Pancreas (tissue), 10 donors: ENCODE results near the gene LIMD2. TPM values are rescaled to one million over a fixed set of nuclear protein-coding genes. Genes with fewer than 3 reads are reported as not detected.

Experiments
- ATAC-seq, 4 donors: fragments of 200-7000 bp; cut with Tn5 transposase; one replicate each; pipeline versions ENCODE4 v1.8.0 to v1.9.1; 2020; ENCODE audit warnings: mild to moderate bottlenecking in 4 of 4, moderate library complexity in 4 of 4
- DNase-seq, 6 donors: peaks; one replicate each; pipeline ENCODE4 v3.0.0-alpha.2; 2020
- FAIRE-seq: peaks from 2 replicates; lab custom pipeline; 2012; peaks lifted over from hg19 to GRCh38; lab: Jason Lieb, UNC
- H3K27ac ChIP-seq, 4 donors: fragments of 200-600 bp; sonication (generic); 1 replicate in 3 of 4; 2 replicates in 1 of 4; pipeline versions ENCODE4 v1.5.0 to v1.8.0; 2020
- H3K27me3 ChIP-seq, 4 donors: fragments of 200-600 bp; one replicate each; pipeline ENCODE4 v1.8.0; 2021
- H3K36me3 ChIP-seq, 3 donors: fragments of 200-600 bp; sonication (generic) in 1 of 3; one replicate each; pipeline versions ENCODE4 v1.5.0 to v1.8.0; 2020 to 2021
- H3K4me1 ChIP-seq, 3 donors: fragments of 200-600 bp; one replicate each; pipeline ENCODE4 v1.8.0; 2021
- H3K4me3 ChIP-seq, 4 donors: fragments of 200-600 bp; sonication (generic) in 2 of 4; one replicate each; pipeline versions ENCODE4 v1.5.0 to v1.8.0; 2020 to 2021
- H3K9me3 ChIP-seq, 4 donors: fragments of 200-600 bp; one replicate each; pipeline ENCODE4 v1.8.0; 2021
- WGBS, 2 donors: extraction: QIAGEN DNeasy Blood & Tissue Kit; methylation state at CpG; one replicate each; pipeline ENCODE4 v1.1.7; 2013; 5-methylcytosine and 5-hydroxymethylcytosine counted together
- intact Hi-C, 3 donors: fragments of 100-400 bp; cut with DNase I; formaldehyde crosslinking; loops; one replicate each; pipeline versions ENCODE4 v1.11.1 to v1.14.2; 2022
- polyA plus RNA-seq, 2 donors: library from polyadenylated mRNA; stranded (reverse); fragments of 200-250 nt; gene quantifications; one replicate each; pipeline ENCODE4 v1.2.3, GENCODE V29; 2013
- total RNA-seq, 6 donors: library from RNA; stranded (reverse); fragmentation: NEBNext Ultra II Directional in 4 of 6; extraction: Animal tissue kit (Norgen Biotek cat#: 25700) in 4 of 6; gene quantifications; one replicate each; pipeline versions ENCODE4 v1.2.1 to v1.2.4, GENCODE V29; 2021 to 2023
- TF ChIP-seq, protein P1 (sequence below), 4 donors: fragments of 200-600 bp; sonication (generic) in 3 of 4; IDR thresholded peaks; one replicate each; pipeline versions ENCODE4 v1.5.0 to v1.8.0; 2021; ENCODE audit warnings: antibody characterized with exemption in 4 of 4
- donor health status: healthy with polysubstance abuse.
- donor health status: DM: no; HTN: no; CAD: no; lungs with moderate emphysema.
- donor health status: DM: no; HTN: no; CAD: no.
- donor health status: control.
- donor health status: control.
- donor health status: Bipolar disorder and iron deficiency.
- donor health status: DM: yes; HTN: yes; CAD: no.
- donor health status: DM: no; HTN: no; CAD: no.
- donor health status: DM: no; HTN: no; CAD: no.
- donor health status: DM: yes; HTN: yes; CAD: no.

LIMD2 gene
- total and polyA plus RNA-seq, 8 donors = 1.4 to 16.6 (median 5.7) TPM

DNA sequence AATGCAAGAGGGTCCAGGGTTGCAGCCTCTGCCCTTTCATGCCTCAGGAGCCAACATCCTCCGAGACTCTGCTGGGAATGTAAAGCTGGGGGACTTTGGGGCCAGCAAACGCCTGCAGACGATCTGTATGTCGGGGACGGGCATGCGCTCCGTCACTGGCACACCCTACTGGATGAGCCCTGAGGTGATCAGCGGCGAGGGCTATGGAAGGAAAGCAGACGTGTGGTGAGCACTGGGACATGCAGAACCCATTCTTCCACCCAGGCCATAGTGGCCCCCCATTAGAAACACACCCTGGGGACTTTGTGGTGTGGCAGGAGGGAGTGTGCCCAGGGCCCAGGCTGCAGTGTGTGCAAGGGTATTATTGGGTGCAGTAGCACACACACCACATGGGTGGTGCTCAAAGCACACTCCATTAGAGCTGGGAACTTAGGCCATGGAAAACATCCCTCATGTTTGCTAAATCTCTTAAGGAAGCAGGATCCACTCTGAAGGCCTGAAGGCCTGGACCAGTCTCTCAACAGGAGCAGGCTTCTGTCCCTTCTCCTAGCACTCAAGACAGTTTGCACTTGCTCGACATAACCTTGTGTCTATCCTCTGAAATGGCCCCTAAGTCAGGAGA, 7.6 kb downstream of the LIMD2 start:
- Histone ChIP-seq H3K4me3 (no peak overlapping the region), H3K27ac (no peak overlapping the region), H3K9me3 (no peaks in the 10 kb centered on the region), H3K27me3 (no peaks in the 10 kb centered on the region), H3K4me1 (no peaks in the 10 kb centered on the region), H3K36me3 (peaks cover 4 to 47% (median 26%) of the 10 kb centered on the region in 3 donors)
- TF ChIP-seq, protein P1, sequence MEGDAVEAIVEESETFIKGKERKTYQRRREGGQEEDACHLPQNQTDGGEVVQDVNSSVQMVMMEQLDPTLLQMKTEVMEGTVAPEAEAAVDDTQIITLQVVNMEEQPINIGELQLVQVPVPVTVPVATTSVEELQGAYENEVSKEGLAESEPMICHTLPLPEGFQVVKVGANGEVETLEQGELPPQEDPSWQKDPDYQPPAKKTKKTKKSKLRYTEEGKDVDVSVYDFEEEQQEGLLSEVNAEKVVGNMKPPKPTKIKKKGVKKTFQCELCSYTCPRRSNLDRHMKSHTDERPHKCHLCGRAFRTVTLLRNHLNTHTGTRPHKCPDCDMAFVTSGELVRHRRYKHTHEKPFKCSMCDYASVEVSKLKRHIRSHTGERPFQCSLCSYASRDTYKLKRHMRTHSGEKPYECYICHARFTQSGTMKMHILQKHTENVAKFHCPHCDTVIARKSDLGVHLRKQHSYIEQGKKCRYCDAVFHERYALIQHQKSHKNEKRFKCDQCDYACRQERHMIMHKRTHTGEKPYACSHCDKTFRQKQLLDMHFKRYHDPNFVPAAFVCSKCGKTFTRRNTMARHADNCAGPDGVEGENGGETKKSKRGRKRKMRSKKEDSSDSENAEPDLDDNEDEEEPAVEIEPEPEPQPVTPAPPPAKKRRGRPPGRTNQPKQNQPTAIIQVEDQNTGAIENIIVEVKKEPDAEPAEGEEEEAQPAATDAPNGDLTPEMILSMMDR (IDR thresholded peaks at IDR 0.05) = no peak
- DNase-seq (no peak), ATAC-seq (peak in 1 of 4 donors; percentile 7), FAIRE-seq (no peak)
- intact Hi-C loops = no loop called here
- 92 to 96% methylated on average over 11 of the region's 11 CpGs for WGBS, 2 donors

DNA sequence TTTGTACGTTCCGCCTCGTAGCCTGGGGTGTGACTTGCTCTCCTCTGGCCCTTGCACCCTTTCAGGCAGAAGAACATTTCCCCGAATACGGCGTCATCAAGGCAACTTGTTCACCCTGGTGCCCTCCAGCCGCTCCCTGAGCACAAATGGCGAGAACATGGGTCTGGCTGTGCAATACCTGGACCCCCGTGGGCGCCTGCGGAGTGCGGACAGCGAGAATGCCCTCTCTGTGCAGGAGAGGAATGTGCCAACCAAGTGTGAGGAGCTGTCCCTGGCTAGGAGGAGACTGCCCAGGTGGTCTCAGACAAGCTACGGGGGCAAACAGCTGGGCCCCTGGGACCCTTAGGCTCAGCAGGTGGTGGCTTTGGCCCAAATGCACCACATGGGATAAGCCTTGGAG, 10.4 kb downstream of the LIMD2 start:
- TF ChIP-seq, protein P1 (IDR thresholded peaks at IDR 0.05) = no peak
- FAIRE-seq (no peak), DNase-seq (no peak), ATAC-seq (no peak)
- no peaks in the 10 kb centered on the region for H3K9me3 ChIP-seq
- no peaks in the 10 kb centered on the region for H3K4me1 ChIP-seq
- intact Hi-C loops = no loop called here
- no peak overlapping the region for H3K4me3 ChIP-seq
- 96 to 97% methylated on average over 14 of the region's 14 CpGs for WGBS, 2 donors
- peaks cover 4 to 47% (median 26%) of the 10 kb centered on the region in 3 donors for H3K36me3 ChIP-seq
- no peak overlapping the region for H3K27ac ChIP-seq
- H3K27me3 ChIP-seq = no peaks in the 10 kb centered on the region

DNA sequence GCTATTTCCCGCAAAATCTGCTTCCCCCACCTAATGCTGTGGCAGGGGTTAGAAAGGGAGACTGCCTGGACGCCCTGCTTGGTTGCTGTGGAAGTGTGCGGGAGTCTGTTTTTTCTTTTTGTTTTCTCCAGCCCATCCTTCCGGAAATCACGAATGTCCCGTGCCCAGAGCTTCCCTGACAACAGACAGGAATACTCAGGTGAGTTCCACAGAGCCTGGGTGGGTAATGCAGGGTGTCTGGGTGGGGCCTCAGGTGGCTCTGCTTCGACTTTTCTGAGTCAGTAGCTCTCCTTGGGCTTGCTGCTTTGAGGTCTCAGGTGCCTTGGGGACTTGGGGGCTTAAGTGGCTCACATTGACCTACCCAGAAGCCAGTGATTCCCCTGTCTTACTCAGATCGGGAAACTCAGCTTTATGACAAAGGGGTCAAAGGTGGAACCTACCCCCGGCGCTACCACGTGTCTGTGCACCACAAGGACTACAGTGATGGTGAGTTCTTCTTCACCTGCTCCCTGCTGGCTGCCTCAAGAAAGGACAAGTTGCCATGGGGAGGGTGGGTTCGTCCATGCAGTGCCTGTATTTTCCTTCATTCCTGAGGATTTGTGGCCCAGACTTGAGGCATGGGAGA, 11.4 kb downstream of the LIMD2 start:
- Histone ChIP-seq H3K4me1 (no peaks in the 10 kb centered on the region), H3K36me3 (peaks cover 4 to 40% (median 19%) of the 10 kb centered on the region in 3 donors), H3K27ac (no peak overlapping the region), H3K9me3 (no peaks in the 10 kb centered on the region), H3K27me3 (no peaks in the 10 kb centered on the region), H3K4me3 (no peak overlapping the region)
- no peak for DNase-seq
- TF ChIP-seq, protein P1 (IDR thresholded peaks at IDR 0.05) = no peak
- intact Hi-C loops = no loop called here
- no peak for ATAC-seq
- FAIRE-seq = no peak
- WGBS, 2 donors = 84 to 85% methylated on average over 12 of the region's 12 CpGs

DNA sequence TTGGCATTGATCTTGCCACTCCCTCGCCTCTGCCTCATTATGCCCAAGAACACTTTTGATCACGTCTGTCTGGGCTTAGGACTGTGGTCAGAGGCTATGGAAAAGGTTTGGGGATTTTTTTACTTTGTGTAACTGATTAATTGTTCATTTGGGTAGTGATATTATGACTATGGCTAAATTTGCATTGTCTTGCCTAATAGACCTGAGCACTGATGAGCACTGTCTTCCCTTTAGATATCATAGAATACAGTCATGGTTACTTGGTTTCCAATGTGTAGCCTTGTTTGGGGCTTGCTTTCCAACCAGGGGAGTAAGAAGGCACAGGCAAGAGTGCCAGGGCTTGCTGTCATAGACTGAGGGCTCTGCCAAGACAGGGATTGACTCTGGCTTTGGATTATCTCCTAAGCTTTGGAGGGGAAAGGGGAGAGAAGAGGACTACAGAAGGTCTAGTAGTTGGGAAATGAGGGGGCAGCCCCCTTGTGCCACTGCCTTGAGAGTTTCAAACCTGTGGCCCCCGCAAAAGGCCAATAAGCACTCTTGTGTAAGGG, 13.7 kb downstream of the LIMD2 start:
- 93 to 96% methylated on average over 3 of the region's 3 CpGs for WGBS, 2 donors
- TF ChIP-seq, protein P1 (IDR thresholded peaks at IDR 0.05) = no peak
- ATAC-seq (no peak), DNase-seq (no peak), FAIRE-seq (no peak)
- no peak overlapping the region for H3K4me3 ChIP-seq
- H3K36me3 ChIP-seq = peaks cover 4 to 32% (median 12%) of the 10 kb centered on the region in 3 donors
- H3K9me3 ChIP-seq = no peaks in the 10 kb centered on the region
- no peak overlapping the region for H3K27ac ChIP-seq
- H3K27me3 ChIP-seq = no peaks in the 10 kb centered on the region
- intact Hi-C loops = no loop called here
- H3K4me1 ChIP-seq = no peaks in the 10 kb centered on the region

DNA sequence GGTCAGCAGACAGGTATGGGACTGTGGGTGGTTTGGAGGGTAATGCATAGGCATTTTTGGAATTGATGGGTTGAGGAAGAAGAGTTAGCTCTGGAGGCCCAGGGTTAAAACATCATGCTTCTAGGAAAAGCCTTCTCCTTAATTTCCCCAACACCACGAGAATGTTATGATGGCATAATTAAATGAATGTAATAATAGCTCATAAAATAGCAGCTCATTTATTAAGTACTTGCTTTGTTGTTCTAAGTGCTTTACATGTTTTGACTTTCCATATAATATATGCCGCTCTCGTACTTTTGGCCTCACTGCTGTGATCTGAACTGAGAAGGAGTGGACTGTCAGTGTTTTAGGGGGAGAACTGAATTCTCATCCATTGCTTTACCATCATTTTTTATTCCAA, 14.3 kb downstream of the LIMD2 start:
- Histone ChIP-seq H3K9me3 (no peaks in the 10 kb centered on the region), H3K27me3 (no peaks in the 10 kb centered on the region), H3K36me3 (peaks cover 4 to 25% (median 6%) of the 10 kb centered on the region in 3 donors), H3K4me1 (no peaks in the 10 kb centered on the region), H3K4me3 (no peak overlapping the region), H3K27ac (no peak overlapping the region)
- ATAC-seq (no peak), FAIRE-seq (no peak), DNase-seq (no peak)
- intact Hi-C loops = no loop called here
- TF ChIP-seq, protein P1 (IDR thresholded peaks at IDR 0.05) = no peak
- 96% methylated on average over 3 of the region's 3 CpGs for WGBS, 2 donors
